ENCODE results near the gene GCNT3. TPM values are rescaled to one million over a fixed set of nuclear protein-coding genes. Genes with fewer than 3 reads are reported as not detected.
"Not testable (repeated sequence)": the region's sequence is repeated elsewhere in the genome, so short reads cannot be mapped to it uniquely, and the experiment has no call there.

GCNT3 gene
- total RNA-seq, 2 donors from 2014 or later = 261 to 365 TPM

DNA sequence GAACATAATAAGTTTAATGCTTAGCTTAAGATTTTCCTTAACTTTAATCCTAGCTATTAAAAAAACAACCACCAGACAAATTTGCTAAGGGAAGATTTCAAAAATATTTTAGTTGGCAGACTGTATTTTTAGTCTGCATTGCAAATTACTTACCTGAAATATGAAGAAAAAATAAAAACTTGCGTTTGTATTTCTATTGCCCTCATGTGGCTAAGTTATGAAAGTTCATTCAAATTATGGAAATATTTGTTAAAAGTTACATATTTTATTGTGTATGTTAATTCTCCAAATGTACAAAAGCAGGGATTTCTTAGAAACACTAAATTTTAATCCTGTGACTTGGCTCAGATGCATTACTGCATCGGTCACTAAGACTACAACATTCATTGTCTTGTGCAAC, 30.8 kb downstream of the GCNT3 start:
- TF ChIP-seq, protein P1, sequence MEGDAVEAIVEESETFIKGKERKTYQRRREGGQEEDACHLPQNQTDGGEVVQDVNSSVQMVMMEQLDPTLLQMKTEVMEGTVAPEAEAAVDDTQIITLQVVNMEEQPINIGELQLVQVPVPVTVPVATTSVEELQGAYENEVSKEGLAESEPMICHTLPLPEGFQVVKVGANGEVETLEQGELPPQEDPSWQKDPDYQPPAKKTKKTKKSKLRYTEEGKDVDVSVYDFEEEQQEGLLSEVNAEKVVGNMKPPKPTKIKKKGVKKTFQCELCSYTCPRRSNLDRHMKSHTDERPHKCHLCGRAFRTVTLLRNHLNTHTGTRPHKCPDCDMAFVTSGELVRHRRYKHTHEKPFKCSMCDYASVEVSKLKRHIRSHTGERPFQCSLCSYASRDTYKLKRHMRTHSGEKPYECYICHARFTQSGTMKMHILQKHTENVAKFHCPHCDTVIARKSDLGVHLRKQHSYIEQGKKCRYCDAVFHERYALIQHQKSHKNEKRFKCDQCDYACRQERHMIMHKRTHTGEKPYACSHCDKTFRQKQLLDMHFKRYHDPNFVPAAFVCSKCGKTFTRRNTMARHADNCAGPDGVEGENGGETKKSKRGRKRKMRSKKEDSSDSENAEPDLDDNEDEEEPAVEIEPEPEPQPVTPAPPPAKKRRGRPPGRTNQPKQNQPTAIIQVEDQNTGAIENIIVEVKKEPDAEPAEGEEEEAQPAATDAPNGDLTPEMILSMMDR (IDR thresholded peaks at IDR 0.05) = no peak
- H3K36me3 ChIP-seq = no peaks in the 10 kb centered on the region

DNA sequence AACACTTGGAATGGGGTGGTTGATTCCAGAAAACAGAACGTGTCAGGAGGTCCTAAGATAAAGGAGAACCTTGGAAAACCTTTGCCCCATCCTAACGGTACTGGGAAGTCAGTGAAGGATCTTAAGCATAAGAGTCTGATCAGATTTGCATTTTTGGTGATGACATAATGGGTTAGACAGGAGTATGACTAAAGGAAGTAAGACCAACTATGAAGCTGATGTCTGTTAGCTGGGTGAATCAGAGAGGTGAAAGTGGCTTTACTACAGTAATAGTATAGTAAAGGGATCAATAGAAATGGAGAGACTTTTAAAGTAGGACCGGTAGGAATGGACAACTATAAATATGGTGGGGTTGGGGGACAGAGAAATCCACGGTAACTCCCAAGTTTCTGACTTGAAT, 33.2 kb downstream of the GCNT3 start:
- Histone ChIP-seq H3K27me3 (no peaks in the 10 kb centered on the region), H3K9ac (ENCODE audit: low read depth in 2 of 2, low read length in 2 of 2) (no peak overlapping the region), H3K27ac (no peak overlapping the region), H3K4me3 (no peak overlapping the region), H3K36me3 (no peaks in the 10 kb centered on the region), H3K4me1 (no peaks in the 10 kb centered on the region), H3K9me3 (no peaks in the 10 kb centered on the region)
- no peak for DNase-seq
- TF ChIP-seq, protein P1 (IDR thresholded peaks at IDR 0.05) = no peak
- intact Hi-C loops (cut with DNase I) = no loop called here

More for the DNA sequence above, 30.8 kb downstream of the GCNT3 start:
- Histone ChIP-seq H3K9me3 (no peaks in the 10 kb centered on the region), H3K27ac (no peak overlapping the region), H3K9ac (ENCODE audit: low read depth in 2 of 2, low read length in 2 of 2) (no peak overlapping the region), H3K27me3 (no peaks in the 10 kb centered on the region), H3K4me1 (no peaks in the 10 kb centered on the region), H3K4me3 (no peak overlapping the region)
- intact Hi-C loops (cut with DNase I) = no loop called here
- no peak for DNase-seq

DNA sequence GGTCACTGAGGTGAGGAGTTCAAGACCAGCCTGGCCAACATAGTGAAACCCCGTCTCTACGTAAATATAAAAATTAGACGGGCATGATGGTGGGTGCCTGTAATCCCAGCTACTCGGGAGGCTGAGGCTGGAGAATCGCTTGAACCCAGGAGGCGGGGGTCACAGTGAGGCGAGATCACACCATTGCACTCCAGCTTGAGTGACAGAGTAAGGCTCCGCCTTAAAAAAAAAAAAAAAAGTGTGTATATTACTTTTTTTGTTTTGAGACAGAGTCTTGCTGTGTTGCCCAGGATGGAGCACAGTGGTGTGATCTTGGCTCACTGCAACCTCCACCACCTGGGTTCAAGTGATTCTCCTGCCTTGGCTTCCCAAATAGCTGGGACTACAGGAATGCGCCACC, 34.2 kb downstream of the GCNT3 start:
- intact Hi-C loops (cut with DNase I); H3K9ac ChIP-seq (ENCODE audit: low read depth in 2 of 2, low read length in 2 of 2); H3K36me3 ChIP-seq; H3K9me3 ChIP-seq; H3K4me3 ChIP-seq; H3K27me3 ChIP-seq; H3K27ac ChIP-seq; H3K4me1 ChIP-seq; DNase-seq: not testable (repeated sequence)

DNA sequence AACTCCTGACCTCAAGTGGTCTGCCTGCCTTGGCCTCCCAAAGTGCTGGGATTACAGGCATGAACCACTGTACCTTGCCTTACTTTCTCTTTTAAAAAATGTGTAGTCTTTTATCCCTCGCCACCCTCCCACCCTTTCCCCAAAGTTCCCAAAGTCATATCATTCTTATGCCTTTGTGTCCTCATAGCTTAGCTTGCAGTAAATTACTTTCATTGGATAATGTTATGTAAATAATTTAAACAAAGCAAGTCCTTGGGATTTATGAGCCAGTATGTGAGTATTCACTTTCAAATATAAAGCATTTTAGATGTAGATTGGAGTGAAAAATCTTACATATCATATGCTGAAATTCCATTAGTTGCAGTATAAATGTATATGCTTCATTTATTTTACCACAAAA, 34.7 kb downstream of the GCNT3 start:
- Histone ChIP-seq H3K4me1 (no peaks in the 10 kb centered on the region), H3K9me3 (no peaks in the 10 kb centered on the region), H3K36me3 (no peaks in the 10 kb centered on the region), H3K9ac (ENCODE audit: low read depth in 2 of 2, low read length in 2 of 2) (no peak overlapping the region), H3K4me3 (no peak overlapping the region), H3K27ac (no peak overlapping the region), H3K27me3 (no peaks in the 10 kb centered on the region)
- intact Hi-C loops (cut with DNase I) = no loop called here
- DNase-seq = no peak
- TF ChIP-seq, protein P1 (IDR thresholded peaks at IDR 0.05) = no peak

DNA sequence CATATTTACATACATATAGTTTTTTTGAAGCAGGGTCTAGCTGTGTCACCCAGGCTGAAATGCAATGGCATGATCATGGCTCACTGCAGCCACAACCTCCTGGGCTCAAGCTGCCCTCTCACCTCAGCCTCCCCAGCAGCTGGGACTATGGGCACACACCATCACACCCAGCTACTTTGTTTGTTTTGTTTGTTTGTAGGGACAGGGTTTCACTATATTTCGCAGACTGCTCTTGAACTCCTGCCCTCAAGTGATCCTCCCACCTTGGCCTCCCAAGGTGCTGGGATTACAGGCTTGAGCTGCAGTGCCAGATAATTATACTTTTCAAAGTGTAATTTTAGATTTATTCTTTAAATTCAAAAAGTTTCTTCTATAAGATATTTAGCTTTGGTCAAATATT, 35.5 kb downstream of the GCNT3 start:
- TF ChIP-seq, protein P1 (IDR thresholded peaks at IDR 0.05) = no peak
- Histone ChIP-seq H3K9ac (ENCODE audit: low read depth in 2 of 2, low read length in 2 of 2) (no peak overlapping the region), H3K9me3 (no peaks in the 10 kb centered on the region), H3K36me3 (no peaks in the 10 kb centered on the region), H3K27ac (no peak overlapping the region), H3K4me3 (no peak overlapping the region), H3K27me3 (no peaks in the 10 kb centered on the region), H3K4me1 (no peaks in the 10 kb centered on the region)
- intact Hi-C loops (cut with DNase I) = no loop called here
- no peak for DNase-seq

DNA sequence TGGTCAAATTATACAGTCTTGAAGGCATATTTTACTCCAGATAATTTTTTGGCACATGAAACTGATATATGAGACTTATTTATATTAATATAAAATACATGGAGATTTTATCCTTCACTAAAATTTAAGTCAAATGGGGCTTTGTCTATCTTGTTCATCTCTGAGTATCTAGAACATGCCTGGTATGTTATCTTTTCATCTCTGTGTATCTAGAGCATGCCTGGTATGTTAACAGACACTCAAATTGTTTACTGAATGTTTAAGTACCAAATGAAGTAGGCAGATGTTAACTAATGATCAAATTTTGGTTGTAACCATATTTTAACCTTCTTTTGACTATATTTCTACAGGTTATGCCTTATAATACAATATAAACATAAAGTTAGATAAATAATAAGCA, 38.0 kb downstream of the GCNT3 start:
- Histone ChIP-seq H3K36me3 (no peaks in the 10 kb centered on the region), H3K4me3 (no peak overlapping the region), H3K9ac (ENCODE audit: low read depth in 2 of 2, low read length in 2 of 2) (no peak overlapping the region), H3K27ac (no peak overlapping the region), H3K27me3 (no peaks in the 10 kb centered on the region), H3K9me3 (no peaks in the 10 kb centered on the region), H3K4me1 (no peaks in the 10 kb centered on the region)
- intact Hi-C loops (cut with DNase I) = no loop called here
- DNase-seq = no peak
- TF ChIP-seq, protein P1 (IDR thresholded peaks at IDR 0.05) = no peak

Data from colonic mucosa (tissue), 4 donors.